Neural progenitor cell (in vitro differentiated cells): ENCODE results near the gene NPR2. TPM values are rescaled to one million over a fixed set of nuclear protein-coding genes. Genes with fewer than 3 reads are reported as not detected.

Experiments
- DNase-seq: peaks from one replicate; pipeline ENCODE4 v3.0.0-alpha.2; 2016; ENCODE audit warnings: low spot score
- H2AFZ ChIP-seq: fragments of 200-600 bp; sonication (generic); replicated peaks from 2 replicates; pipeline ENCODE4 v1.6.1; 2016; ENCODE audit warnings: antibody characterized with exemption
- H3F3A ChIP-seq: fragments of 200-600 bp; sonication (generic); 2 replicates; pipeline ENCODE4 v1.6.1; 2016; ENCODE audit warnings: antibody characterized with exemption, low read depth
- H3K27ac ChIP-seq: fragments of 200-600 bp; sonication (generic); 2 replicates; pipeline ENCODE4 v1.5.1; 2016; ENCODE audit warnings: mild to moderate bottlenecking
- H3K27me3 ChIP-seq: fragments of 200-600 bp; sonication (generic); 2 replicates; pipeline ENCODE4 v1.6.1; 2016; ENCODE audit warnings: mild to moderate bottlenecking, moderate library complexity
- H3K36me3 ChIP-seq: fragments of 200-600 bp; sonication (generic); 2 replicates; pipeline ENCODE4 v1.5.1; 2016
- H3K4me1 ChIP-seq: fragments of 200-600 bp; sonication (generic); 2 replicates; pipeline ENCODE4 v1.6.1; 2016; ENCODE audit warnings: mixed run types
- H3K4me2 ChIP-seq: fragments of 200-600 bp; sonication (generic); 2 replicates; pipeline ENCODE4 v1.6.1; 2016
- H3K4me3 ChIP-seq: fragments of 200-600 bp; sonication (generic); 2 replicates; pipeline ENCODE4 v1.5.1; 2016
- H3K79me2 ChIP-seq: fragments of 200-600 bp; sonication (generic); 2 replicates; pipeline ENCODE4 v1.6.1; 2016; ENCODE audit warnings: low read depth
- H3K9ac ChIP-seq: fragments of 200-600 bp; sonication (generic); 2 replicates; pipeline ENCODE4 v1.6.1; 2016
- H3K9me3 ChIP-seq: fragments of 200-600 bp; sonication (generic); 2 replicates; pipeline ENCODE4 v1.5.1; 2016; ENCODE audit warnings: low read depth
- H4K20me1 ChIP-seq: fragments of 200-600 bp; sonication (generic); 2 replicates; pipeline ENCODE4 v1.6.1; 2016; ENCODE audit warnings: low read depth
- H3K27ac Mint-ChIP-seq: 3 replicates; pipeline ENCODE4 v1.8.0; 2021; ENCODE audit warnings: mixed read lengths
- H3K27me3 Mint-ChIP-seq: 2 replicates; pipeline ENCODE4 v1.8.0; 2022; ENCODE audit warnings: low read depth, mild to moderate bottlenecking, inconsistent platforms, moderate library complexity, mixed read lengths; ENCODE audit not compliant: insufficient read depth
- H3K36me3 Mint-ChIP-seq: 3 replicates; pipeline ENCODE4 v1.8.0; 2021; ENCODE audit warnings: mixed read lengths
- H3K4me1 Mint-ChIP-seq: 3 replicates; pipeline ENCODE4 v1.8.0; 2021; ENCODE audit warnings: mixed read lengths
- H3K4me3 Mint-ChIP-seq: 3 replicates; pipeline ENCODE4 v1.8.0; 2021; ENCODE audit warnings: mild to moderate bottlenecking, moderate library complexity, mixed read lengths
- H3K9me3 Mint-ChIP-seq: 3 replicates; pipeline ENCODE4 v1.8.0; 2020; ENCODE audit warnings: mixed read lengths
- EZH2 ChIP-seq: fragments of 200-600 bp; sonication (generic); IDR thresholded peaks from 2 replicates; pipeline ENCODE4 v1.6.1; 2017; ENCODE audit warnings: antibody characterized with exemption, mild to moderate bottlenecking, moderate library complexity
- EZH2phosphoT487 ChIP-seq: fragments of 200-600 bp; sonication (generic); IDR thresholded peaks from 2 replicates; pipeline ENCODE4 v1.6.1; 2017; ENCODE audit warnings: antibody characterized with exemption
- total RNA-seq: library from RNA; depleted of rRNA; stranded (reverse); fragments of >200 nt; gene quantifications from 2 replicates; pipeline ENCODE4 v1.2.3, GENCODE V29; 2015; ENCODE audit warnings: low replicate concordance
- TF ChIP-seq, protein P1 (sequence below): fragments of 200-600 bp; sonication (generic); IDR thresholded peaks from 2 replicates; pipeline ENCODE4 v1.5.1; 2017; ENCODE audit warnings: antibody characterized with exemption, mild to moderate bottlenecking

NPR2 gene
- total RNA-seq, 1 donor from 2014 or later, result 5.6 TPM

DNA sequence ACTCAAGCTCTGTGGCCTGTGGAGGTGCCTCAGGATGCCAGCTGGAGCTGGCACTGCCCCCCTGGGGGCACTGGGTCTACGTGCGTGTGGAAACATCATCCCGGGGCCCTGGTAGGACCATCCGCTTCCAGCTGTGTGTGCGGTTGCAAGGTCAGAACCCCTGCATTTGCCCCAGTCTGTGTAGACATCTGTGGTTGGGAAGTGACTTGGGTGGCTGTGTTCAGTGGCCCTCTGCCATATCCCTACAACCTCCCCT lies 50.2 kb downstream of the NPR2 start:
- no peaks in the 10 kb centered on the region for H3K36me3 ChIP-seq
- no peak overlapping the region for H3K4me2 ChIP-seq
- no peak overlapping the region for H3K4me3 Mint-ChIP-seq
- H2AFZ ChIP-seq, result no peak overlapping the region
- H3K36me3 Mint-ChIP-seq, result peaks cover 16% of the 10 kb centered on the region
- H4K20me1 ChIP-seq, result peaks cover 12% of the 10 kb centered on the region
- no peak for DNase-seq
- no peak overlapping the region for H3K4me3 ChIP-seq
- TF ChIP-seq, protein P1, sequence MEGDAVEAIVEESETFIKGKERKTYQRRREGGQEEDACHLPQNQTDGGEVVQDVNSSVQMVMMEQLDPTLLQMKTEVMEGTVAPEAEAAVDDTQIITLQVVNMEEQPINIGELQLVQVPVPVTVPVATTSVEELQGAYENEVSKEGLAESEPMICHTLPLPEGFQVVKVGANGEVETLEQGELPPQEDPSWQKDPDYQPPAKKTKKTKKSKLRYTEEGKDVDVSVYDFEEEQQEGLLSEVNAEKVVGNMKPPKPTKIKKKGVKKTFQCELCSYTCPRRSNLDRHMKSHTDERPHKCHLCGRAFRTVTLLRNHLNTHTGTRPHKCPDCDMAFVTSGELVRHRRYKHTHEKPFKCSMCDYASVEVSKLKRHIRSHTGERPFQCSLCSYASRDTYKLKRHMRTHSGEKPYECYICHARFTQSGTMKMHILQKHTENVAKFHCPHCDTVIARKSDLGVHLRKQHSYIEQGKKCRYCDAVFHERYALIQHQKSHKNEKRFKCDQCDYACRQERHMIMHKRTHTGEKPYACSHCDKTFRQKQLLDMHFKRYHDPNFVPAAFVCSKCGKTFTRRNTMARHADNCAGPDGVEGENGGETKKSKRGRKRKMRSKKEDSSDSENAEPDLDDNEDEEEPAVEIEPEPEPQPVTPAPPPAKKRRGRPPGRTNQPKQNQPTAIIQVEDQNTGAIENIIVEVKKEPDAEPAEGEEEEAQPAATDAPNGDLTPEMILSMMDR, result no peak
- no peak for TF ChIP-seq EZH2phosphoT487
- TF ChIP-seq EZH2, result no peak
- peaks cover 6% of the 10 kb centered on the region for H3K4me1 Mint-ChIP-seq
- no peaks in the 10 kb centered on the region for H3F3A ChIP-seq
- H3K27ac ChIP-seq, result no peak overlapping the region
- no peaks in the 10 kb centered on the region for H3K9me3 Mint-ChIP-seq
- peaks cover 2% of the 10 kb centered on the region for H3K27me3 Mint-ChIP-seq
- no peak overlapping the region for H3K27ac Mint-ChIP-seq
- no peaks in the 10 kb centered on the region for H3K79me2 ChIP-seq
- peaks cover 4% of the 10 kb centered on the region for H3K4me1 ChIP-seq
- no peak overlapping the region for H3K9ac ChIP-seq
- peaks cover 20% of the 10 kb centered on the region for H3K27me3 ChIP-seq
- no peaks in the 10 kb centered on the region for H3K9me3 ChIP-seq

DNA sequence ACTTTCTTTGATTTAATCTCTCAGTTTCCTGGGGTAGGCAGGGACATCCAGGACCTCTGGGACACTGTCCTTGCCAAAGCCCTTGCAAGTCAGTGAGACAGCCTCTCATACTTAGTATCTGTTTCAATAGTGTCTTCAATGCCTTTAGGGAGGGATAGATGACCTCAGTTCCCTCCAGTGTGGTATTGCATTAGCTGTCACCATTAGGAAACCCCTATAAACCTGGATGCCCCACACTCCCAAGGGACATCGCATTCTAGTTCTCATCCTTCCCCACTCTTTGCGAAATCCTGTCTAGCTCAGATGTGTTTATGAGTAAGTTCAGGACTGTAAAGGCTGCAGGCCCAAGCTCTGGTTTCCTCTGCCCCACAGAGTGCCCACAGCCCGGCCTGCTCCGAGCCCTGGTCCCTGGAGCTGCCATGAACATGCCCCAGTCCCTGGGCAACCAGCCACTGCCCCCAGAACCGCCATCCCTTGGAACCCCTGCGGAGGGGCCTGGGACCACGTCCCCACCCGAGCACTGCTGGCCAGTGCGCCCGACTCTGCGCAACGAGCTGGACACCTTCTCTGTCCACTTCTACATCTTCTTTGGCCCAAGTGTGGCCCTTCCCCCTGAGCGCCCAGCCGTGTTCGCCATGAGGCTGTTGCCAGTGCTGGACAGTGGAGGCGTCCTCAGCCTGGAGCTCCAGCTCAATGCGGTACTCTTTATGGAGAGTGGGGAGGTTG lies 50.8 kb downstream of the NPR2 start:
- Histone ChIP-seq H3K4me3 (no peak overlapping the region), H3K4me1 (peaks cover 4% of the 10 kb centered on the region), H3F3A (no peaks in the 10 kb centered on the region), H3K79me2 (no peaks in the 10 kb centered on the region), H2AFZ (no peak overlapping the region), H3K27me3 (peaks cover 27% of the 10 kb centered on the region), H3K9me3 (no peaks in the 10 kb centered on the region), H3K27ac (no peak overlapping the region), H3K4me2 (no peak overlapping the region), H4K20me1 (peaks cover 12% of the 10 kb centered on the region), H3K36me3 (no peaks in the 10 kb centered on the region), H3K9ac (no peak overlapping the region)
- Mint-ChIP-seq H3K4me1 (peaks cover 6% of the 10 kb centered on the region), H3K27me3 (peaks cover 6% of the 10 kb centered on the region), H3K27ac (no peak overlapping the region), H3K36me3 (peaks cover 21% of the 10 kb centered on the region), H3K9me3 (no peaks in the 10 kb centered on the region), H3K4me3 (no peak overlapping the region)
- no peak for DNase-seq
- TF ChIP-seq, protein P1, result no peak
- TF ChIP-seq EZH2phosphoT487 (no peak), EZH2 (no peak)

DNA sequence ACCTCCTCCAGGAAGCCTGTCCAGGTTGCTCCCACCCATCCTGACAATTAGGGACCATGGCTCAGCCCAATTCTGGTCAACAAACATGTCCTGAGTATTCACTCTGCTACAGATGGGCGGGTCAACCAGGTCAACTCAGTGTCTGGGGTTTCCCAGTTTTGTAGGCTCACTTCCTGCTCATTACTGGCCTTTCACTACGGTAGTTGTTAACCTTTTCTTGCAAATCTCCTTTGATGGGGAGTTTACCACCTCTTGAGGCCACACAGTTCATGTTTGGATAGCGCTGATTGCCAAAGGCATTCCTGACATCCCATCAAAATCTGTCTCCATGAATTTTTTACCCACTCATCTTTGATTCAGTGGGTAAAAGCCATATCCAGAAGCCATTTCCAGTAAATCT lies 51.4 kb downstream of the NPR2 start:
- no peak overlapping the region for H3K9ac ChIP-seq
- H3K27me3 Mint-ChIP-seq, result peaks cover 8% of the 10 kb centered on the region

More for the DNA sequence above, 51.4 kb downstream of the NPR2 start:
- no peaks in the 10 kb centered on the region for H3K79me2 ChIP-seq
- no peak overlapping the region for H3K27ac ChIP-seq
- peaks cover 6% of the 10 kb centered on the region for H3K4me1 Mint-ChIP-seq
- H3F3A ChIP-seq, result no peaks in the 10 kb centered on the region
- peaks cover 32% of the 10 kb centered on the region for H3K27me3 ChIP-seq
- H4K20me1 ChIP-seq, result peaks cover 12% of the 10 kb centered on the region
- H3K36me3 ChIP-seq, result no peaks in the 10 kb centered on the region
- H3K4me3 Mint-ChIP-seq, result no peak overlapping the region
- H3K4me2 ChIP-seq, result no peak overlapping the region
- no peaks in the 10 kb centered on the region for H3K9me3 Mint-ChIP-seq
- no peak overlapping the region for H3K4me3 ChIP-seq
- peaks cover 4% of the 10 kb centered on the region for H3K4me1 ChIP-seq
- no peak overlapping the region for H2AFZ ChIP-seq
- DNase-seq, result no peak
- no peak overlapping the region for H3K27ac Mint-ChIP-seq
- H3K9me3 ChIP-seq, result no peaks in the 10 kb centered on the region
- peaks cover 27% of the 10 kb centered on the region for H3K36me3 Mint-ChIP-seq
- TF ChIP-seq, protein P1, result no peak
- TF ChIP-seq EZH2phosphoT487 (no peak), EZH2 (no peak)
